HK-2 (cell line): ENCODE data around the gene DNAH8.
"Not testable (repeated sequence)": the region's sequence is repeated elsewhere in the genome, so short reads cannot be mapped to it uniquely, and the experiment has no call there.

Source experiments
- DNase-seq: peaks from one replicate; pipeline ENCODE4 v3.0.0-alpha.2; 2018; ENCODE audit not compliant: unreplicated experiment

DNAH8 gene

GRCh38 chr6:38715016-38715689, at the start of gene DNAH8:
DNAH8 (plus strand) TSS chr6:38715311; CDS start chr6:38722810, 7,499 bp downstream.
- DNase-seq: no peak

- DNase-seq: no peak
These were observed 43.1 kb upstream of the DNAH8 start for GRCh38 chr6:38671885-38672467.

- DNase-seq: no peak
These were observed 41.5 kb upstream of the DNAH8 start for GRCh38 chr6:38673397-38674165.

- no peak for DNase-seq
These were observed 38.7 kb upstream of the DNAH8 start for GRCh38 chr6:38676236-38676973.

GRCh38 chr6:38676974-38677544, 38.1 kb upstream of the DNAH8 start:
- no peak for DNase-seq

- DNase-seq: no peak
These were observed 36.8 kb upstream of the DNAH8 start for GRCh38 chr6:38678178-38678760.

GRCh38 chr6:38679668-38680067, 35.4 kb upstream of the DNAH8 start:
- DNase-seq: no peak

- DNase-seq: no peak
These were observed 33.3 kb upstream of the DNAH8 start for GRCh38 chr6:38681850-38682249.

- no peak for DNase-seq
These were observed 30.9 kb upstream of the DNAH8 start for GRCh38 chr6:38684237-38684636.

- DNase-seq: no peak
These were observed 30.2 kb upstream of the DNAH8 start for GRCh38 chr6:38684904-38685303.

GRCh38 chr6:38686270-38687042, 28.7 kb upstream of the DNAH8 start:
- DNase-seq: no peak

- DNase-seq: no peak
These were observed 28.1 kb upstream of the DNAH8 start for GRCh38 chr6:38687043-38687353.

- DNase-seq: no peak
These were observed 27.6 kb upstream of the DNAH8 start for GRCh38 chr6:38687549-38687948.

- no peak for DNase-seq
These were observed 26.5 kb upstream of the DNAH8 start for GRCh38 chr6:38688579-38689087.

GRCh38 chr6:38695227-38695900, 19.7 kb upstream of the DNAH8 start:
- no peak for DNase-seq

GRCh38 chr6:38695933-38696332, 19.2 kb upstream of the DNAH8 start:
- DNase-seq: no peak

- DNase-seq: no peak
These were observed 18.8 kb upstream of the DNAH8 start for GRCh38 chr6:38696345-38696744.

- no peak for DNase-seq
These were observed 17.3 kb upstream of the DNAH8 start for GRCh38 chr6:38697846-38698245.

GRCh38 chr6:38699702-38700101, 15.4 kb upstream of the DNAH8 start:
- DNase-seq: not testable (repeated sequence)

- no peak for DNase-seq
These were observed 13.6 kb upstream of the DNAH8 start for GRCh38 chr6:38701551-38701950.
